Testis (tissue), 3 donors: ENCODE measurements around the gene TCF4. TPM values are rescaled to one million over a fixed set of nuclear protein-coding genes. Genes with fewer than 3 reads are reported as not detected.

Experiments
- DNase-seq: peaks from one replicate; pipeline ENCODE4 v3.0.0-alpha.2; 2019
- H3K27ac ChIP-seq, 2 donors: fragments of 200-600 bp; sonication (generic); one replicate each; pipeline ENCODE4 v1.5.1; 2019
- H3K27me3 ChIP-seq: fragments of 200-600 bp; sonication (generic); one replicate; pipeline ENCODE4 v1.5.1; 2019
- H3K36me3 ChIP-seq: fragments of 200-600 bp; sonication (generic); one replicate; pipeline ENCODE4 v1.5.1; 2017; ENCODE audit warnings: low read depth; ENCODE audit errors: missing control alignments
- H3K4me1 ChIP-seq: fragments of 200-600 bp; sonication (generic); one replicate; pipeline ENCODE4 v1.5.1; 2019
- H3K4me3 ChIP-seq, 2 donors: fragments of 200-600 bp; sonication (generic); one replicate each; pipeline ENCODE4 v1.5.1; 2017 to 2019
- H3K9me3 ChIP-seq: fragments of 200-600 bp; sonication (generic); one replicate; pipeline ENCODE4 v1.5.1; 2017
- CTCF ChIP-seq, 3 experiments: fragments of 450-650 bp in 2 of 3; fragments of 200-600 bp in 1 of 3; sonication (generic) in 1 of 3; IDR thresholded peaks; one replicate each; pipeline ENCODE4 v1.5.1; 2016 to 2019; ENCODE audit warnings: antibody characterized with exemption in 3 of 3, mild to moderate bottlenecking in 2 of 3, moderate library complexity in 1 of 3
- POLR2A ChIP-seq: fragments of 450-650 bp; IDR thresholded peaks from one replicate; pipeline ENCODE4 v1.6.1; 2017; ENCODE audit warnings: antibody characterized with exemption, mild to moderate bottlenecking, moderate library complexity
- WGBS, 2 donors: methylation state at CpG; one replicate each; pipeline ENCODE4 v1.1.5; 2018; 5-methylcytosine and 5-hydroxymethylcytosine counted together
- intact Hi-C: fragments of 100-400 bp; cut with DNase I; formaldehyde crosslinking; loops from one replicate; pipeline ENCODE4 v1.15.1; 2023; ENCODE audit warnings: low total_unique reads
- polyA plus RNA-seq: library from polyadenylated mRNA; stranded (reverse); fragments of 350-450 nt; fragmentation: Illumina TruSeq; extraction: RNeasy Lipid Tissue Mini Kit (QIAGEN cat#74804); gene quantifications from one replicate; pipeline ENCODE4 v1.2.3, GENCODE V29; 2014; ENCODE audit warnings: low read depth, low replicate concordance; ENCODE audit not compliant: insufficient read depth
- total RNA-seq, 2 donors: library from RNA; depleted of rRNA; stranded (reverse); fragments of >200 nt; gene quantifications; one replicate each; pipeline ENCODE4 v1.2.3, GENCODE V29; 2016

The TCF4 gene
- total and polyA plus RNA-seq, 3 donors from 2014 or later = 50.8 to 122 (median 110) TPM

- H3K27ac ChIP-seq = no peak overlapping the region
- WGBS, 2 donors = 58 to 67% methylated on average over 4 of the region's 4 CpGs
- H3K4me3 ChIP-seq = no peak overlapping the region
- no peaks in the 10 kb centered on the region for H3K4me1 ChIP-seq
- TF ChIP-seq CTCF (IDR thresholded peaks at IDR 0.05) (no peak), POLR2A (no peak)
- H3K27me3 ChIP-seq = no peaks in the 10 kb centered on the region
- H3K36me3 ChIP-seq = no peaks in the 10 kb centered on the region
- intact Hi-C loops = no loop called here
- peak; percentile 69 for DNase-seq
- H3K9me3 ChIP-seq = no peaks in the 10 kb centered on the region
Observed at GRCh38 chr18:55334875-55335274, 253.1 kb downstream of the TCF4 start.

- no peaks in the 10 kb centered on the region for H3K9me3 ChIP-seq
- no peak for DNase-seq
- TF ChIP-seq POLR2A = no peak
- no peak for TF ChIP-seq CTCF (IDR thresholded peaks at IDR 0.05)
- no peak overlapping the region for H3K27ac ChIP-seq
- 83 to 89% methylated on average over 2 of the region's 2 CpGs for WGBS, 2 donors
- H3K36me3 ChIP-seq = no peaks in the 10 kb centered on the region
- intact Hi-C loops = no loop called here
- H3K4me3 ChIP-seq = no peak overlapping the region
- H3K4me1 ChIP-seq = no peaks in the 10 kb centered on the region
- H3K27me3 ChIP-seq = no peaks in the 10 kb centered on the region
Observed at GRCh38 chr18:55331301-55331700, 256.7 kb downstream of the TCF4 start.

- Histone ChIP-seq H3K9me3 (no peaks in the 10 kb centered on the region), H3K4me1 (peaks cover 10% of the 10 kb centered on the region), H3K27me3 (no peaks in the 10 kb centered on the region), H3K27ac (peak overlapping the region in 1 of 2 donors; percentile 64), H3K4me3 (no peak overlapping the region), H3K36me3 (no peaks in the 10 kb centered on the region)
- no peak for DNase-seq
- intact Hi-C loops = no loop called here
- 35 to 48% methylated on average over 4 of the region's 4 CpGs for WGBS, 2 donors
- no peak for TF ChIP-seq CTCF (IDR thresholded peaks at IDR 0.05)
- no peak for TF ChIP-seq POLR2A
Observed at GRCh38 chr18:55328301-55328700, 259.7 kb downstream of the TCF4 start.

GRCh38 chr18:55327454-55327853 is 260.5 kb downstream of the TCF4 start:
- no peak for TF ChIP-seq CTCF (IDR thresholded peaks at IDR 0.05)
- TF ChIP-seq POLR2A = no peak
- Histone ChIP-seq H3K4me1 (peaks cover 18% of the 10 kb centered on the region), H3K9me3 (no peaks in the 10 kb centered on the region), H3K36me3 (no peaks in the 10 kb centered on the region), H3K27me3 (no peaks in the 10 kb centered on the region), H3K4me3 (no peak overlapping the region), H3K27ac (peak overlapping the region in 1 of 2 donors; percentile 64)
- DNase-seq = no peak
- WGBS, 2 donors = 58 to 80% methylated on average over 1 of the region's 1 CpG
- intact Hi-C loops = no loop called here

- DNase-seq = no peak
- H3K27ac ChIP-seq = no peak overlapping the region
- no peaks in the 10 kb centered on the region for H3K9me3 ChIP-seq
- H3K36me3 ChIP-seq = no peaks in the 10 kb centered on the region
- intact Hi-C loops = no loop called here
- H3K4me3 ChIP-seq = no peak overlapping the region
- TF ChIP-seq CTCF (IDR thresholded peaks at IDR 0.05) (no peak), POLR2A (no peak)
- H3K4me1 ChIP-seq = peaks cover 18% of the 10 kb centered on the region
- H3K27me3 ChIP-seq = no peaks in the 10 kb centered on the region
Observed at GRCh38 chr18:55326134-55326533, 261.9 kb downstream of the TCF4 start.
